Stimulated activated naive CD8-positive, alpha-beta T cell treated with anti-CD3 and anti-CD28 coated beads, Interleukin-15, Interleukin-2, amounts not matched to agents 100 U/mL and 50 U/mL, for 24 hours (primary cell): Measurements from ENCODE around the gene SPAG8.
A peak's percentile ranks its signal among the peaks of the same experiment; 100 is the strongest.

ENCODE experiments used
- ATAC-seq: fragments of 150-1000 bp; cut with Tn5 transposase; one replicate; pipeline ENCODE4 v1.10.0; 2021
- DNase-seq: peaks from one replicate; pipeline ENCODE4 v3.0.0; 2021

The SPAG8 gene

GRCh38 chr9:35808433-35808832 lies 3.6 kb downstream of the SPAG8 start:
- DNase-seq (no peak), ATAC-seq (no peak)

GRCh38 chr9:35806101-35806500 lies 6.0 kb downstream of the SPAG8 start:
- no peak for ATAC-seq
- no peak for DNase-seq

GRCh38 chr9:35801328-35802128 lies 10.5 kb downstream of the SPAG8 start:
- ATAC-seq (no peak), DNase-seq (no peak)

DNA sequence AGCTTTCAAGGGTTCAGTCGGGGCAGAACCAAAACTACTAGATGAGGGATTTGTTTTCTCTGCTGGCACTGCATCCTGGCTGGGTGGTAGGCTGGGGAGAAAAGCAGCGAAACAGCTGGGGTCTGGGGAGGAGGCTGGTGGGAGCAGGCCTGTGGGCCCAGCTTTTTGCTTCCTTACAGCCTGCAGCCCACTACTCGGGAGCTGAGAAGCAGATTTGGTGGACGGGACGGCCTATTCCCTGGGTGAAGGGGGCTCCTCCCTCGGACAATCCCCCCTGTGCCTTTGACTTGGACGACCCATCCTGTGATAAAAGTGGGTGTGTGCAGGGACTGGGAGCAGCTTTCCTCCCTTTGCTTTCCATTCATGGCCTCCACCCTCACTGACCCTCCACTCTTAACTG lies 11.5 kb downstream of the SPAG8 start:
- no peak for DNase-seq

DNA sequence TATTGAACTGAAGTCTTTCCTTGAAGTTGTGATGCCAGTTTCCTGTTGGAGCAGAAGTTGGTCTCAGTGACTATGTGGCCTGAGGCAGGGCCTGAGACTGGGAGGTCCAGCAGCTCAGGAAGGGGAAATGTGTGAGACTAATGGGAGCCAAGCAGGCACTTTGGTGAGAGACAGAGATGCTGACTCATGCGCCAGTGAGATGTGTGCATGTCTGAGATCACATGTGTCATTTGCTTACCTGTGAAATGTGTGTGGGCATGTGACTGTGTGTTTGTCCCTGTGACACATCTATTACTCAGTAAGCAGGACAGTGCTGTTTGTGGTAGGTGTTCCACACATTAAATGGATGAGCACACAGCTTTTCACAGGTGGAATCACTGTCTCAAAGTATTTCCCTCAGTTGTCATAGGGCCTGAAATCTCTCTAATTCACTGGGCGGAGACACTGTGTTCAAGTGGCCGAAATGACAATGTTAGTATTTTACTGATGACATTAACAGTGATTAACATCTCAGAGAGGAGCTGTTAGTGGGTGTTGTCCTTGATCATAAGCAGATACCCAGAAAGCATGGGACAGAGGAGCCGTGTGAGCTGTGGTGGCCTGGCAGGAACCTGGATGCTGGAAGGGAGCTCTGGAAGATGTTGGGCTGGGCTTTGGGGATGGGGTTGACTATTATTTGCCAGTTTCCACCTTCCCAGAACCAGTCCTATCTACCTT lies 13.2 kb downstream of the SPAG8 start:
- ATAC-seq (peak; percentile 95), DNase-seq (no peak)

More for the DNA sequence above, 11.5 kb downstream of the SPAG8 start:
- ATAC-seq, result no peak

- no peak for DNase-seq
- ATAC-seq, result no peak
Observed at GRCh38 chr9:35797311-35798109, 14.6 kb downstream of the SPAG8 start.

- no peak for ATAC-seq
- no peak for DNase-seq
Observed at GRCh38 chr9:35795695-35796094, 16.4 kb downstream of the SPAG8 start.

- ATAC-seq, result no peak
- DNase-seq, result no peak
Observed at GRCh38 chr9:35793461-35793860, 18.6 kb downstream of the SPAG8 start.

DNA sequence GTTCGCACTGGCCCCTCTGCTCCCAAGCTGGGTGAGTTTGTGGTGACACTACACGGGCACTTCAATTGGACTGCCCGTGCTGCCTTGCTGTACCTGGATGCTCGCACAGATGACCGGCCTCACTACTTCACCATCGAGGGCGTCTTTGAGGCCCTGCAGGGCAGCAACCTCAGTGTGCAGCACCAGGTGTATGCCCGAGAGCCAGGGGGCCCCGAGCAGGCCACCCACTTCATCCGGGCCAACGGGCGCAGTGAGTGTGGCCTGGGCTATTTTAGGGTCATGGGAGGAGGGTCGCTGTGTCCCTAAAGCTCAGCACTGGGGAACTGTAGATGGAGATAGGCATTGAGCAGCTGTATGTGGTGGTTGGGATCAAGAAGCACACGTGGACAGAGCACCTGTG lies 19.2 kb downstream of the SPAG8 start:
- no peak for ATAC-seq
- DNase-seq, result no peak

- DNase-seq (no peak), ATAC-seq (no peak)
Observed at GRCh38 chr9:35792024-35792813, 19.8 kb downstream of the SPAG8 start.

DNA sequence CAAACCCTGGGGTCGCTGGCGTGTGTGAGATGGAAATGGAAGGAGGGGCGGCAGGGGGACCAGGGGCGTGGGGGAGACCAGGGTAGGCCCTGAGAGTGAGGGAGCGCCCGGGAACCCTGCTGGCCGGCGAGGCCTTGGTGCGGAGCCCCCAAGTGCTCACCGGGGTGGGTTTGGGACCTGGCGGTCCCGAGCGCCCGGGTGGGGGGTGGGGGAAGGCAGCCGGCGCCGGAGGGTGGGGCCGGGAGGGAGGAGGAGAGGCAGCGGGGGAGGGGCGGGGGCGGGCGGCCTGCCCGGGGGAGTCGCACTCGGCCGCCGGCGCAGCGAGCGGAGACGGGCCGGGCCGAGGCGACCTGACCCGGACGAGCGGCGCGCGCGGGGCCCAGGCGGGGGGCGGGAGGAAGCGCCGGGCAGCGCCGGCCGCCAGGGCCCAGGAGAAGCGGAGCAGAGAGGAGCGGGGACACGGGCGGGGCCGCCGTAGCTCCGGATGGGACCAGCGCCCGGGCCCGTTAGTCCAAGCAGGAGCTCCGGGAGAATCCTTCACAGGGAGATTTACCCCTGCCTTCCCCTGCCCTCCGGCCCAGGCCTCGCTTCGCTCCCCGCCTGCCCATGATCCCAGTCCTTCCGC lies 20.7 kb downstream of the SPAG8 start, which contains the start of gene NPR2:
TSS of gene NPR2 (plus strand) at position 295 of the 625 bp plus-strand sequence. CDS start 818 bp downstream, outside the sequence.
- ATAC-seq, result no peak
- no peak for DNase-seq

DNA sequence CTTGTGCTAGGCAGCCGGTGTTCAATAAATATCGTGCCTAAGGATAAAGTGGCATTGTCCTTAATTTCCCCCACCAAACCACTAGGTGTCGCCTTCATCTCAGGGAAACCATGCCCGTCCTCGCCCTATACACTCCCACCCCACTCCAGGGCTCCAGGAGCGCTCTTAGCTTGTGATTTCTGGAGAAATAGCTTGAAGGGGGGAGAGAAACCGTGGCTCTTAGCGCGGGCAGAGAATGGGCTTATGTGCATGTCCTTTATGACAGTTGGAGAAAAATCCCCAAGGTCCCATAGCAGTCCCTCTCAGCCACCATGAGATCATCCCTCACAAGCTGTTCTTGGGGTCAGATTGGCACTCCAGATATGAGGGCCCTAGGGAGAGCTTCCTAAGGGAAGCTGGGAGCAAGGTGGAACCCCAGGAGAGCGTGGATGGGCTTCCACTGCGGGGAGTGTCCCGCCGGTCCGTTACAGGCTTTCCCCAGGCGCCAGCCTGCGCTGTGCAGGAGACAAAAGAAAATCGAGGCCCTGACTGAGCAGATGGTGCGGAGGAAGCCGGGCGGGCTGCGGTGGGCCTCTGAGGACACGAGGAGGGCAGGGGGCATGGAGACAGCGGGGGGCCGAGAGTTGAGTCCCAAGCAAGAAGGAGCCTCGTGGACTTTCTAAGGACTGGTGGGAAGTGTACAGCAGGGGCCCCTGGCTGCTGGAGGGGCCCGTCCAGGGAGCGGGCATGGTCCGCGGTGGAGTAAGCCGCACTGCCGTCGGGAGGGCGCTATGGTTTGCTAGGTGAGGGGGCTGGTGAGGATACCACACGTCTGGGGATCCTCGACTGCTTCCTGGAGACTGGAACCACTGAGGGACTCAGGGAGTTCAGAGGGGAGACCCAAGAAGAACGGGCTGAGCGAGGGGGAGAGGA lies 21.4 kb downstream of the SPAG8 start:
- DNase-seq (peak; percentile 54), ATAC-seq (peak; percentile 74)

GRCh38 chr9:35790025-35790384 lies 22.1 kb downstream of the SPAG8 start:
- no peak for DNase-seq
- ATAC-seq, result no peak

DNA sequence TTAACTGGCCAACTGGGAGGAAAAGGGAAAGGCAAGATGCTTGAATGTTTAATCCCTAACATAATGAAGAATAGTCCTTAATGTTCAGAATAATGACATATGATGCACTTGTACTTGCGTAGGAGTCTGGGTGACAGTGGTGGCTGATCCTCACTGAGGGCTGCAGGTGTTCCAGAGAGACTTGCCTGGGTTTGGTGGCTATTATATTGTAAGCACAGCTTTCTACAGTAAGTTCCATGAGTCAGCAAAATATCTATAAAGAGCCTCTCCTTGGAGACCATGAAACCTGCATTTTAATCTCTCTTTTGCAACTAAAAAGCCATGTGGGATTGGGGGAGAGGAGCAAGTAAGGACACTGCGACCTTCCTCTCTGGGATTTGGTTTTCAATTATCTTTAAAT lies 22.5 kb downstream of the SPAG8 start:
- no peak for DNase-seq
- no peak for ATAC-seq

GRCh38 chr9:35783418-35783817 lies 28.6 kb downstream of the SPAG8 start:
- no peak for ATAC-seq
- no peak for DNase-seq

GRCh38 chr9:35781066-35781465 lies 31.0 kb downstream of the SPAG8 start:
- ATAC-seq, result no peak
- DNase-seq, result no peak

DNA sequence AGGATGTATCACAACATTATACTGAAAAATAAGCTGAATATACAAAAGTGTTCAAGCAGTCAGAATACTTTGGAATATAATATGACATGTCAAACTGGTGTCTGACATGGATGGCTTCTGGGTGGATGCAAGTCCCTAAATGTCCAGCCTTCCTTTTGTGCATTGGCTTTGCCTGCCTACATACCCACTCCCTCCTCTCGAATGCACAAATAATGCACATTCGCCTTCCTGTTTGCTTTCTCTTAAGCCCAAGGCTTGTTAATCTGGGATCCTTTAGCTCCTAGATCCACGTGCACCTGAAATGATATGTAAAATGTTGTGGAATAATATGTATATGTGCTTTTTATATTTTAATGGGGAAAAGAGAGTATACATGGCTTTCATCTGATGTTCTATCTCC lies 33.6 kb downstream of the SPAG8 start:
- ATAC-seq, result no peak

DNA sequence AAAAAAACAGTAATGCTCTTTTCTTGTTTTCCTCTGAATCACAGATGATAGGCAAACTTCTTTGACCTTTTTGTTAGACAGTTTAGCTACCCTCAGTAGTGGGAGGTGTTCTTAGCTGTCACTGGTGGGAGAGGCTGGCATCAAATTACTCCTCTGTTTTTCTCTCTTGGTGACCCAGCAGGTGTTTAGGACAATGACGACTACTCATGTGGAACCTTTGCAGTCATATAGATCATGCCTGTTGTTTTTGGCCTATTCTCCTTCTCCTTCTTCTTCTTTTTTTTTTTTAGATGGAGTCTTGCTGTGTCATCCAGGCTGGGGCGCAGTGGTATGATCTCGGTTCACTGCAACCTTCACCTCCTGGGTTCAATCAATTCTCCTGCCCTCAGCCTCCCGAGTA lies 36.0 kb downstream of the SPAG8 start:
- DNase-seq, result no peak
- peak; percentile 69 for ATAC-seq

More for the DNA sequence above, 33.6 kb downstream of the SPAG8 start:
- no peak for DNase-seq

DNA sequence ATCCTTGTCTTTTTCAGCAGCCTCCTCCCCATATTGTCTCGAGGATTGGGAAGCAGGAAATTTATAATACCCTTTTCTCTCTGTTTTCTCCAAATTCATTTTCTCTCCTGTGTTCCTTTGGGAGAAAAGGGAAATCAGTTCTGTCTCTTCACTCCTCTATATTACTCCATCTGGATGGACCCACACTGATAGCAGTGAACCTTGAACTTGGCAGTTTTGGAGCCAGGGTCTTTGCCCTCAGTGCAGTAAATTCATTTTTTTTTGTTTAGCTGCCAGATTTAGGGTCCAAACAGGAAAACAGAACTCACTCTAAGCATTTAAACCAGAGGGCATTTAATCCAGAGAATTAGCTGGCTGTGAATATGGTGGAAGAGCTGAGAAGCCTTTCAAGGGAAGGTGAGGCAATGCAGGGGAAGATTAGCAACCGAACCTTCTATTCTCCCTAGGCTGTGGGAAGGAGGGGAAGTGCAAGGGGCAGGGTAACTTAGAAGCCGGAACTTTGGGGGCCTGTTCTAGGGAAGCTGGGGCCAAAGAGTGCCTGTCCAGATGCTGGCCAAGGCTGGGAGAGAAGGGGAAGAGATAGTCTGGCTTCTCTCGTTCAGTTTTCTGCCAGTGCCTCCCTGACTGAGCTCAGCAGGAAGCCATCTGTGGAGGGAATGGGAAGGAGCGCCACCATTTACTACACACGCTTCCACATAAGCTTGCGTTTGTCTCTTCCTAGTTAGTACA lies 37.0 kb downstream of the SPAG8 start:
- no peak for DNase-seq
- no peak for ATAC-seq

DNA sequence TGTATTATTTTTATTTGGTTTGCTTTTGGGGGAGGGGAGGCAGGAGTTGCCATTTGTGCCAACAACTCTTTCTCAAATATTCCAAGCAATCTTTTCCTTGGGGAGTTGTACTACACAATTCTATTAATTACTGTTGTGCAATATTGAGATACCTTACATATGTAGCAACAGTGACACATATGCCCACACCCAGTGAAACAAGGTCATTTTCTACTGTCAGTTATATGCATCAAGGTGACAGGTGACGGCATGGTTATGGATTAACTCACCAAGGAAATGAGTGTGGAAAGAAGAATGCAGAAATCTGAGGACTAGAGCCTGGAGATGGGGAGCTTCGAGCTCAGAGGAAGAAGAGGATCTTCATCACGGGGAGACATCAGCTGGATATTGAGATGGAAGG lies 40.1 kb downstream of the SPAG8 start:
- ATAC-seq (no peak), DNase-seq (no peak)
